Measurements from ENCODE around the gene AFTPH. TPM values are rescaled to one million over a fixed set of nuclear protein-coding genes. Genes with fewer than 3 reads are reported as not detected.
A peak's percentile ranks its signal among the peaks of the same experiment; 100 is the strongest.

The AFTPH gene
- total RNA-seq, 4 donors from 2014 or later = 49.1 to 64.3 (median 57.1) TPM

DNA sequence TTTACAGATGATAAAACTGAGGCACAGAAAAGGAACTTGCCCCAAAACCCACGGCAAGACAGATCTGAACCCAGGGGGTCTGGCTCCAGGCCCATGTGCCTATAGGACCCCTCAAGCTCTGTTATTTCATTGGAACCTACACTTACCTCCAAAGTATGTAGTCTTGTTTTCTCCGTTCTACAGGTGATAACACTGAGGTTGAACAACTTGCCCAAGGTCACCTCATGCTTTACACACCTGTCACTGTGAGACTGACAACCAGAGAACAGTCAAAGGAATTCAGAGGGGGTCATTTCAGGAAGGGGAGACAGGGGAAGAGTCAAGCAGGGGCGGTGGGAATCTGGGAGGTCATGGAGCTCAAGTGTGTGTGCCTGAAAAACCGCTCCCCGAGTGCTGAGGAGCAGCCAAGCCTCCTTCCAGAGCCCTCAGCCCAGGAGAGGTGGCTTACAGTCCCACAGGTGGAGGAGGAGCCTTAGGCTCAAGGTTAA is 81.9 kb downstream of the AFTPH start:
- no peak for DNase-seq (ENCODE audit: low spot score in 2 of 2)
- no peaks in the 10 kb centered on the region for H3K27me3 ChIP-seq
- H3K9me3 ChIP-seq = no peaks in the 10 kb centered on the region
- H3K4me1 ChIP-seq = peaks cover 56% of the 10 kb centered on the region
- no peaks in the 10 kb centered on the region for H3K36me3 ChIP-seq
- H3K4me3 ChIP-seq = no peak overlapping the region
- H3K27ac ChIP-seq = peak overlapping the region; percentile 78
- no peak for TF ChIP-seq POLR2AphosphoS5 (IDR thresholded peaks at IDR 0.05)
- TF ChIP-seq, protein P1, sequence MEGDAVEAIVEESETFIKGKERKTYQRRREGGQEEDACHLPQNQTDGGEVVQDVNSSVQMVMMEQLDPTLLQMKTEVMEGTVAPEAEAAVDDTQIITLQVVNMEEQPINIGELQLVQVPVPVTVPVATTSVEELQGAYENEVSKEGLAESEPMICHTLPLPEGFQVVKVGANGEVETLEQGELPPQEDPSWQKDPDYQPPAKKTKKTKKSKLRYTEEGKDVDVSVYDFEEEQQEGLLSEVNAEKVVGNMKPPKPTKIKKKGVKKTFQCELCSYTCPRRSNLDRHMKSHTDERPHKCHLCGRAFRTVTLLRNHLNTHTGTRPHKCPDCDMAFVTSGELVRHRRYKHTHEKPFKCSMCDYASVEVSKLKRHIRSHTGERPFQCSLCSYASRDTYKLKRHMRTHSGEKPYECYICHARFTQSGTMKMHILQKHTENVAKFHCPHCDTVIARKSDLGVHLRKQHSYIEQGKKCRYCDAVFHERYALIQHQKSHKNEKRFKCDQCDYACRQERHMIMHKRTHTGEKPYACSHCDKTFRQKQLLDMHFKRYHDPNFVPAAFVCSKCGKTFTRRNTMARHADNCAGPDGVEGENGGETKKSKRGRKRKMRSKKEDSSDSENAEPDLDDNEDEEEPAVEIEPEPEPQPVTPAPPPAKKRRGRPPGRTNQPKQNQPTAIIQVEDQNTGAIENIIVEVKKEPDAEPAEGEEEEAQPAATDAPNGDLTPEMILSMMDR (IDR thresholded peaks at IDR 0.05) = no peak
- TF ChIP-seq POLR2A (IDR thresholded peaks at IDR 0.05) = no peak
- WGBS = 74% methylated on average over 5 of the region's 5 CpGs

DNA sequence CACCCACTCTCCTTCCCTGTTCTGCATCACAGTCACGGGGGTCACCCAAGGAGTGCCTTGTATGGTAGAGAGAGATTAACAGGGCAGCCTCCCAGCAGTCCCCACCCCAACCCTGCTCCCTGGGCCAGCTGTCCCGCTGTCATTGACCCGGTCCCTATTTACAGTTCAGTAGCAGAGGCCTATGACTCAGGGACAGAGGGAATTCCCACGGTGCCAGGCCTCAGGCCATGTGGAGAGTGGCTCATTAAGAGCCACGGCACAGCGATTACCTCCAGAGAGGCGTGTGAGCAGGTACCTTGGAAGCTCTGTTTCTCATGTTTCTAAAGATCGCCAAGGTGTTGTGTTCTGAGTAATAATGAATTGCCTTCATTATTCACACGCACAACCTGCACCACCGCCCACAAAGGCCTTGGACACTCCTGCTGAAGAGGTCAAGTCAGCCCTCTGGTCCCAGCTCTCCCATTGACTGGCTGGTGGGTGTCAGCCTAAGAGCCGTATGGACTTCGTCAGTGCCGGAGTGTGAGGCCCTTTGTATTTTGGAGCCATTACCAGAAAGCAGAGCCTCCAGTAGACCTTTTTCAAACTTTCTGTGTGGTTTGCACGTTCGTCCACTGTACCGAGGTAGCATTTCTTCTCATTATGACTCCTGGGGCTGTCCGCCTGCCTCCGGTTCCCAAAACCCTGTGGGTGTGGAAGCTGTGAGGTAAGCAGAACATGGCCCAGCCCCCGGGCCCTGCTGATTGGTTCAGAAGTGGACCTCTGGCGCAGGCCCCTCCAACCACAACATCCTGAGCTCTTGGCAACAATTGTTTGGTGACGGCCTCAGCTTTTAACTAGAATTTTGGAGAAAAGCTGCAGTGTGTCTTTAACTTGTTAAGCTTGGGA is 82.6 kb downstream of the AFTPH start:
- WGBS = 37% methylated on average over 21 of the region's 21 CpGs
- Histone ChIP-seq H3K9me3 (no peaks in the 10 kb centered on the region), H3K36me3 (no peaks in the 10 kb centered on the region), H3K4me3 (peak overlapping the region; percentile 26), H3K27ac (peak overlapping the region; percentile 78), H3K4me1 (peaks cover 56% of the 10 kb centered on the region), H3K27me3 (no peaks in the 10 kb centered on the region)
- DNase-seq (ENCODE audit: low spot score in 2 of 2) = peak; percentile 96 to 97
- TF ChIP-seq POLR2AphosphoS5 (IDR thresholded peaks at IDR 0.05) = no peak
- TF ChIP-seq, protein P1 (IDR thresholded peaks at IDR 0.05) = no peak

DNA sequence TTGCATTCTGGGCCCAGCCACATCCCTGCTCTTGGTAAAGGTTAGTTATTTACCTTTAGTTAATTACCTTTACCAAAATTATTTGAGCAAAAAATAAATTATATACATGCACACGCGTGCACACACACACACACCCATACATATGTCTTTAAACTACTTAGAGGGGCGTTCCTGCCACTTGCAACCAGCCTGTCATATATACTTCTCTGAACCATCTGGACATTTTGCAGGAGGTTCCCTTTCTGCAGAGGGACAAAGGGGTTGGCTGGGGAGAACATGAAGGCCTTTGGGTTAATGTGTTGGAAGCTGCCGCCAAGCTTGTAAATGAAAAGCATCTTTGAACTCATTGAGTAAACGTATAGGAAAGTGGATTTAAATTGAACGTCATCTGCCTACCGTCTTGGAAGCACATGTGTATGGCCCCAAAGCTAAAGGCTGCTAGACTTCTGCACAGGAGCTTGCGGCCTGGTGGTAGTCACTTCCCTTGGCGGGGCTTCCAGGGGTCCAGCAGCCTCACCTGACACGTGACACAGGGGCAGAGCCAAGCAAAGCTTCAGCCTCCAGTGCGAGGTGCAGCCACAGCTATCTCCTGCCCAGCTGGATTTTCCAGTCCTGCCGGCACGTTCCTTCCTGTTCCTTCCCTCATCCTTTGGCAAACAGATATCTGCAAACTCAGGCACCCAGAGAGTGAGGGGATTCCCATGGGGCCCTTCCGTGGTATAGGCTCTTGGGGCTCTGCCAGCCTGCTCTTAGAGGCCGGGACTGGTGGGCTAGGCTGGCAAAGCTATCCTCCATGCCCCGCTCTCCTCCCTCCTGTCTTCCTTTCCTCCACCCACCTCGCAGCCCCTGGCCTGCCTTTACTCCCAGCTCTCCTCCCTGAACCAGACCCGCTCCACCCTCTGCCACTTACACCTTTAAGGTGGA is 83.5 kb downstream of the AFTPH start:
- Histone ChIP-seq H3K36me3 (no peaks in the 10 kb centered on the region), H3K4me1 (peaks cover 56% of the 10 kb centered on the region), H3K4me3 (peak overlapping the region; percentile 26), H3K9me3 (no peaks in the 10 kb centered on the region), H3K27me3 (no peaks in the 10 kb centered on the region), H3K27ac (peak overlapping the region; percentile 78)
- 47% methylated on average over 18 of the region's 18 CpGs for WGBS
- no peak for DNase-seq (ENCODE audit: low spot score in 2 of 2)
- TF ChIP-seq POLR2AphosphoS5 (IDR thresholded peaks at IDR 0.05) (peak in 2 of 3 donors; percentile 37 to 79), EP300 (IDR thresholded peaks at IDR 0.05) (no peak), POLR2A (IDR thresholded peaks at IDR 0.05) (no peak)
- TF ChIP-seq, protein P1 (IDR thresholded peaks at IDR 0.05) = no peak

DNA sequence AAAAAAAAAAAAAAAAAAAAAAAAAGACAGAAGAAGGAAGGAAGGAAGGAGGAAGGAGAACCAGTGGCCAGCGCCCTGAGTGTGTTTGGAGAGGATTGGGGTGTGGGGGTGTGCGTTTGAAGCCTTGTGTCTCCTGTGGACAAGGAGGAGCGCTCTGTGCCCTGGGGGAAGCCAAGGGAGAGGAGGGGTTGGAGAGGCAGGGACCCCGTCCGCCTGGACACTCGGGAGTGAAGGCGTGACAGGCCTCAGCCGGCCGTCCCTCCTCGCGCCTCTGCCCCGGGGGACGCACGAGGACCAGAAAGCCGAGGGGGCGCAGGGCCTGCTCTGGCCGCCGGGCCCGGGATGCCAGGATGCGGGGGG is 84.7 kb downstream of the AFTPH start:
- DNase-seq (ENCODE audit: low spot score in 2 of 2) = peak in 1 of 2 donors; percentile 74
- peaks cover 59% of the 10 kb centered on the region for H3K4me1 ChIP-seq
- no peaks in the 10 kb centered on the region for H3K36me3 ChIP-seq
- H3K9me3 ChIP-seq = no peaks in the 10 kb centered on the region
- TF ChIP-seq, protein P1 (IDR thresholded peaks at IDR 0.05) = no peak
- no peak for TF ChIP-seq EP300 (IDR thresholded peaks at IDR 0.05)
- TF ChIP-seq POLR2AphosphoS5 (IDR thresholded peaks at IDR 0.05) = no peak
- TF ChIP-seq POLR2A (IDR thresholded peaks at IDR 0.05) = no peak
- no peaks in the 10 kb centered on the region for H3K27me3 ChIP-seq
- WGBS = 20% methylated on average over 16 of the region's 20 CpGs
- peak overlapping the region; percentile 63 for H3K4me3 ChIP-seq
- peak overlapping the region; percentile 85 for H3K27ac ChIP-seq
